ENCODE results near the gene FUT7.

Gene FUT7

DNA sequence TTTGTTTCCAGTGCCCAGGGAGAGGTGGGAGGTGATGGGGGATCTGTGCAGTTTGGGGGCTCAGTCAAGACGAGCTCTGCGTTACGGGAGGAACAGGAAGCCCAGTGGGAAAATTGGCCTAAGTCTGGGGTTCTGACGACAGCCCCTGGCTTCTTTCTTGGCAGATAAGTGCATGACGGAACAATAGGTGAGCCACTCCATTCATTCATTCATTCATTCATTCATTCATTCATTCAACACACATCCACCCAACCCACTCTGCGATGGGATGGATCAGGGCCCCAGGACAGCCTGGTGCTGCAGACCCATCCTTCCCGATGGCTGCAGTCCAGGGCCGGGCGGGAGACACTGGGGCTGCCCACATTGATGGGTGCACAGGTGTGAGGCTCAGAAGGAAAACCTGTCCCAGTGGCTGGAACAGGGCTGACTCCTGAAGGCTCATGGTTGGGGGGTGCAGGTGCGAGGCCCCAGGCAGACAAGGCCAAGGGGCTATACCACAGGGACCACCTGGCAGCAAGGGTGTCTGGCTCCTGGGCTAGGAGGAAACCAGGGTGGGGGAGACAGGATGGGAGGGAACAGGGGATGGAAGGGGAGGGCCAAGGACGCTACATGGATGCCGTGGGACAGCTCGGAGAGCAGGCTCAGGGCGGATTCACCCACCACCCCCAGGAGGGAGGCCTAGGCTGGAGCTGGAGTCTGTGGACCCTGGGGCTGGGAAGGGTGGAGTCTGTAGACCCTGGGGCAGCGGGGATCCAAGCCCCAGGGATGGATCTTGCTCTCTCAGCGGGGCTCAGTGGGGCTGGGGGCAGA, 51.0 kb downstream of the FUT7 start:
- TF ChIP-seq ZFX (IDR thresholded peaks at IDR 0.05; ENCODE audit: borderline replicate concordance) = no peak
- TF ChIP-seq, protein P1, sequence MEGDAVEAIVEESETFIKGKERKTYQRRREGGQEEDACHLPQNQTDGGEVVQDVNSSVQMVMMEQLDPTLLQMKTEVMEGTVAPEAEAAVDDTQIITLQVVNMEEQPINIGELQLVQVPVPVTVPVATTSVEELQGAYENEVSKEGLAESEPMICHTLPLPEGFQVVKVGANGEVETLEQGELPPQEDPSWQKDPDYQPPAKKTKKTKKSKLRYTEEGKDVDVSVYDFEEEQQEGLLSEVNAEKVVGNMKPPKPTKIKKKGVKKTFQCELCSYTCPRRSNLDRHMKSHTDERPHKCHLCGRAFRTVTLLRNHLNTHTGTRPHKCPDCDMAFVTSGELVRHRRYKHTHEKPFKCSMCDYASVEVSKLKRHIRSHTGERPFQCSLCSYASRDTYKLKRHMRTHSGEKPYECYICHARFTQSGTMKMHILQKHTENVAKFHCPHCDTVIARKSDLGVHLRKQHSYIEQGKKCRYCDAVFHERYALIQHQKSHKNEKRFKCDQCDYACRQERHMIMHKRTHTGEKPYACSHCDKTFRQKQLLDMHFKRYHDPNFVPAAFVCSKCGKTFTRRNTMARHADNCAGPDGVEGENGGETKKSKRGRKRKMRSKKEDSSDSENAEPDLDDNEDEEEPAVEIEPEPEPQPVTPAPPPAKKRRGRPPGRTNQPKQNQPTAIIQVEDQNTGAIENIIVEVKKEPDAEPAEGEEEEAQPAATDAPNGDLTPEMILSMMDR (IDR thresholded peaks at IDR 0.05) = no peak

More for the DNA sequence above, 51.0 kb downstream of the FUT7 start:
- H3K27ac ChIP-seq = no peak overlapping the region
